Parathyroid adenoma (tissue), 2 donors: ENCODE measurements around the gene NOX3.

Experiments
- H2AFZ ChIP-seq: fragments of 300-600 bp; sonication (generic); one replicate; pipeline ENCODE4 v1.7.0; 2017; ENCODE audit warnings: antibody characterized with exemption, mild to moderate bottlenecking
- H3K27ac ChIP-seq: fragments of 300-600 bp; sonication (generic); one replicate; pipeline ENCODE4 v1.7.0; 2017
- H3K27me3 ChIP-seq: fragments of 300-600 bp; sonication (generic); one replicate; pipeline ENCODE4 v1.7.0; 2017; ENCODE audit warnings: low read length; ENCODE audit not compliant: control insufficient read depth, insufficient read depth
- H3K36me3 ChIP-seq: fragments of 300-600 bp; sonication (generic); one replicate; pipeline ENCODE4 v1.7.0; 2017; ENCODE audit warnings: low read length; ENCODE audit not compliant: control insufficient read depth, insufficient read depth
- H3K4me1 ChIP-seq: fragments of 300-600 bp; sonication (generic); one replicate; pipeline ENCODE4 v1.7.0; 2017; ENCODE audit warnings: control low read depth
- H3K4me2 ChIP-seq: fragments of 300-600 bp; sonication (generic); one replicate; pipeline ENCODE4 v1.7.0; 2017; ENCODE audit warnings: low read length
- H3K4me3 ChIP-seq: fragments of 300-600 bp; sonication (generic); one replicate; pipeline ENCODE4 v1.7.0; 2017; ENCODE audit warnings: low read depth, low read length
- H3K79me2 ChIP-seq: fragments of 300-600 bp; sonication (generic); one replicate; pipeline ENCODE4 v1.7.0; 2017; ENCODE audit warnings: control low read depth
- H3K9ac ChIP-seq: fragments of 300-600 bp; sonication (generic); one replicate; pipeline ENCODE4 v1.7.0; 2017; ENCODE audit warnings: mild to moderate bottlenecking
- H3K9me3 ChIP-seq: fragments of 300-600 bp; sonication (generic); one replicate; pipeline ENCODE4 v1.7.0; 2017; ENCODE audit warnings: low read length; ENCODE audit not compliant: control insufficient read depth
- CTCF ChIP-seq: fragments of 300-600 bp; sonication (generic); IDR thresholded peaks from one replicate; pipeline ENCODE4 v1.7.0; 2017; ENCODE audit warnings: antibody characterized with exemption, mild to moderate bottlenecking
- donor health status: primary hyperparathyroidism.

The NOX3 gene

DNA sequence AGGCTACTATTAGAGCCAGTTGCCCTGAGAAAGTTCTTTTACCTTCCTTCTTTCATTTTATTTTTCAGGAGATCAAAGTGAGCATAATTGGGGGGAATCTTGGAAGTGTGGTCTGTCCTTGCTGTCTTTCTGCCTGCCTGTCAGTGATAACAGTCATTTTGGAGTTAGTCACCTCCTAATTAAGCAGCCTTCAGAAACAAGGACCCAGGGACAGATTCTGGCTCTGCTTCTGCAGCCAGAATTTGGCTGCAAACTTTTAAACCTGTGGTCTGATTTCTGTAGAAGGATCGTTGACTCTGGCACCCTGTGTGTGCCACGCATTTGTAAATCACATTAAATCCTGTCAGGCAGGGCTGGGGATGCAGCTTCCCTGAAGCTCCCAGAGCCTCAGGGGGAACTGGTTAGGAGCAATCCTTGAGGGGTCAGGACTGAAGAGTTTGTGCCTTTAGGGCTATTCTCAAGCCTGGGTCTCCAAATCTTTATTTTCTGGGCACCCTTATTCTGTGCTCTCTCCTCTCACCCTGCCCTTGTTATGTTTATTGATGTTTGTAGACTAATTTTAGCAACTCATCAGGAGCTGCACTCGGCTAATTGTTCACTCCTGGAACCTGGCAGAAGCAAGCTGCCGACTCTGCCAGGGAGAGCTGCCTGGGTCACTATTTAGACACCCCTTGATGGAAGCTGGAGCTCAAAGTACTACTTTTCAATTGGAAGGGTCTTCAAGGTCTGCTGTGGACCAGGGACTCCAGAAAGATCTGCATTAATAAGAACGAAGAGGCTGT lies 6.8 kb downstream of the NOX3 start:
- Histone ChIP-seq H3K4me3 (peak overlapping the region; percentile 3), H3K4me2 (peak overlapping the region; percentile 59), H3K9ac (no peak overlapping the region), H3K27me3 (no peaks in the 10 kb centered on the region), H3K27ac (no peak overlapping the region), H3K36me3 (no peaks in the 10 kb centered on the region), H3K4me1 (no peaks in the 10 kb centered on the region), H3K9me3 (no peaks in the 10 kb centered on the region), H2AFZ (no peak overlapping the region), H3K79me2 (no peaks in the 10 kb centered on the region)
- no peak for TF ChIP-seq CTCF

DNA sequence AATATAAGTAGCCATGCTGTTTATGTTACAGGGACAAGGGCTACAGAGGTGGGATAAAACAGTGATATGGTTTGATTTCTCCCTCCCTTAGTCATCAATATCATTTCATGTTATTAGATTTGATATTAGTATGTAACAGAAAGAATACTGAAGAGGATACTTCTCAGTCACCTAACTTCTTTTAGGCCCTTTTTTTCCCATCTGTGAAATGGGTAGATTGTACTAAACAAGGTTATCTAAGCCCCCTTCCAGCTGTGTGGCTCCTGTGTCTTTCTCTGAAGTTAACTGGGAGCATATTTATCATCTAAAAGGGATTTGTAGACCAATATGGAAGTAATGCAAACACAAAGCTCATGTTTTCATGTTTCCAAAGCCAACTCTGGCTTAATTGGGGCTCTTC lies 7.7 kb downstream of the NOX3 start:
- H3K4me2 ChIP-seq: no peak overlapping the region
- no peak overlapping the region for H3K9ac ChIP-seq
- H3K9me3 ChIP-seq: no peaks in the 10 kb centered on the region
- TF ChIP-seq CTCF: no peak
- no peaks in the 10 kb centered on the region for H3K27me3 ChIP-seq
- no peaks in the 10 kb centered on the region for H3K36me3 ChIP-seq
- H3K4me3 ChIP-seq: no peak overlapping the region
- H3K79me2 ChIP-seq: no peaks in the 10 kb centered on the region
- no peak overlapping the region for H3K27ac ChIP-seq
- no peaks in the 10 kb centered on the region for H3K4me1 ChIP-seq
- no peak overlapping the region for H2AFZ ChIP-seq

DNA sequence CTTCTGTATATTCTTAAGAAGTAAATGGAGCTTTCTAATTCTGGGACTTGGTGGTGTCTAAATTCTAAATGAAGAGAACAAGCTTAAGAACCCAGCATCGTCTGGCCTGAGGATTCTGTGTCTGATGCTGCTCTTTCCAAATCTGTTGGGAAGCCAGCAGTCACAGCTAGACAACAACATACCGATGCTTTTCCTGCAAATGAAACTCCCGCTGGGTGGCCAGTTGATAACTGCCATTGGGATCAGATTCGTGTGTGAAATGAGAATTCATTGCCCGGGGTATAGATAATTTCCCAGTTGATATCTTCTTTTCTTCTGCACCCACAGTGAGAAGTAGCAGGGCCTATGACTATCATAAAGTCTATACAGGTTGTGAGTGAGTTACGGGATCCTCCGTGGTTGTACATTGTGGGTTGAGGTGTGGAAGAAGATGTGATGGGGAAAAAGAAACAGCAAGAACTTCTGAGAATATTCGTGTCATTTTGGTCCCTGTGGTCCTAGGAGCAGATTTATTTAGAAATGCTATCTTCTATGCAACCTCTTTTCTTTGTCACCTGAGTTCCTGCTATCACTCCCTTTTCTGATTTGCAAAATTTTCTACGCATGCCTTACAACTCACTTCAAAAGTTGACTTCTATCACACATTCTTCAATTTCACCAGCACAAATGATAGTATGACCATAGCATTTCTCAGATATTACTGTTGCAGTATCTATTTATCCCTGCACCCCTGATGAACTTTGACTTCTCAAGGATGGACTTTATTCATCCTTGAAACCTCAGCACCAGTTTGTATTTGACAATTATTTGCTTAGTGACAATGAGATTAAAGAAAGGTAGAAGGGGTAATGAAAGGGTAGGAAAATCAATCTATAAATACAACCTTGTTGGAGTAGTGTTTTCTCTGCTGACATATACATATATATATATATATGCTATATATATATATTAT lies 10.4 kb downstream of the NOX3 start:
- no peaks in the 10 kb centered on the region for H3K79me2 ChIP-seq
- no peak for TF ChIP-seq CTCF

GRCh38 chr6:155444120-155444917 lies 11.3 kb downstream of the NOX3 start:
- no peak overlapping the region for H2AFZ ChIP-seq
- no peak overlapping the region for H3K27ac ChIP-seq
- no peak for TF ChIP-seq CTCF
- H3K9me3 ChIP-seq: no peaks in the 10 kb centered on the region
- no peaks in the 10 kb centered on the region for H3K4me1 ChIP-seq
- no peaks in the 10 kb centered on the region for H3K36me3 ChIP-seq
- H3K27me3 ChIP-seq: no peaks in the 10 kb centered on the region
- H3K9ac ChIP-seq: no peak overlapping the region
- H3K4me2 ChIP-seq: no peak overlapping the region
- H3K4me3 ChIP-seq: no peak overlapping the region
- H3K79me2 ChIP-seq: no peaks in the 10 kb centered on the region

More for the DNA sequence above, 10.4 kb downstream of the NOX3 start:
- no peak overlapping the region for H3K4me2 ChIP-seq
- no peaks in the 10 kb centered on the region for H3K9me3 ChIP-seq
- H3K9ac ChIP-seq: no peak overlapping the region
- no peaks in the 10 kb centered on the region for H3K36me3 ChIP-seq
- no peaks in the 10 kb centered on the region for H3K27me3 ChIP-seq
- H3K4me1 ChIP-seq: no peaks in the 10 kb centered on the region
- H2AFZ ChIP-seq: no peak overlapping the region
- H3K4me3 ChIP-seq: no peak overlapping the region
- H3K27ac ChIP-seq: no peak overlapping the region
